ENCODE measurements around the gene AHI1. TPM values are rescaled to one million over a fixed set of nuclear protein-coding genes. Genes with fewer than 3 reads are reported as not detected.
"Not testable (repeated sequence)": the region's sequence is repeated elsewhere in the genome, so short reads cannot be mapped to it uniquely, and the experiment has no call there.

Gene AHI1
- total RNA-seq, 8 experiments from 2014 or later = 22.1 to 345 (median 54.1) TPM

- Histone ChIP-seq H3K27ac (no peak overlapping the region), H3K4me1 (replicated peaks in 1 of 2) (no peaks in the 10 kb centered on the region), H3K4me3 (no peak overlapping the region)
- in situ Hi-C loops (cut with MboI; ENCODE audit: low pct_unique_long_range_greater_than_20kb in 2 of 9, low sequenced_read_pairs in 9 of 9, unreplicated experiment in 9 of 9) = no loop called here
- WGBS, 10 experiments = 72 to 100% (median 95%) methylated on average over 1 to 5 of the region's 5 CpGs
- no peak for ATAC-seq (replicated peaks in 6 of 8)
Measured at GRCh38 chr6:135397172-135397952, 100.2 kb downstream of the AHI1 start.

- no peak for ATAC-seq (replicated peaks in 6 of 8)
- in situ Hi-C loops (cut with MboI; ENCODE audit: low pct_unique_long_range_greater_than_20kb in 2 of 9, low sequenced_read_pairs in 9 of 9, unreplicated experiment in 9 of 9) = no loop called here
- Histone ChIP-seq H3K4me1 (replicated peaks in 1 of 2) (no peaks in the 10 kb centered on the region), H3K27ac (no peak overlapping the region), H3K4me3 (no peak overlapping the region)
Measured at GRCh38 chr6:135395136-135395535, 102.4 kb downstream of the AHI1 start.

- WGBS, 10 experiments = 72 to 100% (median 98%) methylated on average over 1 to 2 of the region's 2 CpGs; no CpG with 5 or more reads in 2 of the 10 experiments
- in situ Hi-C loops (cut with MboI; ENCODE audit: low pct_unique_long_range_greater_than_20kb in 2 of 9, low sequenced_read_pairs in 9 of 9, unreplicated experiment in 9 of 9) = no loop called here
- H3K4me3 ChIP-seq = no peak overlapping the region
- no peak overlapping the region for H3K27ac ChIP-seq
- no peak for ATAC-seq (replicated peaks in 6 of 8)
- no peaks in the 10 kb centered on the region for H3K4me1 ChIP-seq (replicated peaks in 1 of 2)
Measured at GRCh38 chr6:135393289-135393688, 104.3 kb downstream of the AHI1 start.

- Histone ChIP-seq H3K4me1 (replicated peaks in 1 of 2) (no peaks in the 10 kb centered on the region), H3K4me3 (no peak overlapping the region), H3K27ac (no peak overlapping the region)
- ATAC-seq (replicated peaks in 6 of 8) = no peak
- in situ Hi-C loops (cut with MboI; ENCODE audit: low pct_unique_long_range_greater_than_20kb in 2 of 9, low sequenced_read_pairs in 9 of 9, unreplicated experiment in 9 of 9) = no loop called here
- WGBS, 10 experiments = 64 to 100% (median 97%) methylated on average over 1 to 4 of the region's 4 CpGs; no CpG with 5 or more reads in 3 of the 10 experiments
Measured at GRCh38 chr6:135390458-135390857, 107.1 kb downstream of the AHI1 start.

GRCh38 chr6:135385299-135385698 lies 112.2 kb downstream of the AHI1 start:
- Histone ChIP-seq H3K4me3 (no peak overlapping the region), H3K4me1 (replicated peaks in 1 of 2) (no peaks in the 10 kb centered on the region), H3K27ac (no peak overlapping the region)
- in situ Hi-C loops (cut with MboI; ENCODE audit: low pct_unique_long_range_greater_than_20kb in 2 of 9, low sequenced_read_pairs in 9 of 9, unreplicated experiment in 9 of 9) = no loop called here
- no peak for ATAC-seq (replicated peaks in 6 of 8)
- 73 to 100% (median 88%) methylated on average over 2 of the region's 2 CpGs; no CpG with 5 or more reads in 1 of the 10 experiments for WGBS, 10 experiments

GRCh38 chr6:135383766-135384165 lies 113.8 kb downstream of the AHI1 start:
- 71 to 100% (median 87%) methylated on average over 1 to 3 of the region's 3 CpGs for WGBS, 10 experiments
- ATAC-seq (replicated peaks in 6 of 8) = no peak
- H3K4me3 ChIP-seq = no peak overlapping the region
- H3K27ac ChIP-seq = no peak overlapping the region
- in situ Hi-C loops (cut with MboI; ENCODE audit: low pct_unique_long_range_greater_than_20kb in 2 of 9, low sequenced_read_pairs in 9 of 9, unreplicated experiment in 9 of 9) = no loop called here
- H3K4me1 ChIP-seq (replicated peaks in 1 of 2) = no peaks in the 10 kb centered on the region

GRCh38 chr6:135383301-135383700 lies 114.2 kb downstream of the AHI1 start:
- in situ Hi-C loops (cut with MboI; ENCODE audit: low pct_unique_long_range_greater_than_20kb in 2 of 9, low sequenced_read_pairs in 9 of 9, unreplicated experiment in 9 of 9) = no loop called here
- WGBS, 10 experiments = 63 to 100% (median 88%) methylated on average over 1 to 2 of the region's 2 CpGs; no CpG with 5 or more reads in 2 of the 10 experiments
- H3K4me1 ChIP-seq (replicated peaks in 1 of 2) = no peaks in the 10 kb centered on the region
- H3K4me3 ChIP-seq = no peak overlapping the region
- no peak for ATAC-seq (replicated peaks in 6 of 8)
- H3K27ac ChIP-seq = no peak overlapping the region

GRCh38 chr6:135382182-135382628 lies 115.3 kb downstream of the AHI1 start:
- ATAC-seq (replicated peaks in 6 of 8) = peak in 3 of 8 experiments; percentile 32 to 56 (median 36)
- WGBS, 10 experiments = 0 to 50% (median 50%) methylated on average over 1 to 2 of the region's 2 CpGs; no CpG with 5 or more reads in 2 of the 10 experiments
- H3K4me3 ChIP-seq = no peak overlapping the region
- in situ Hi-C loops (cut with MboI; ENCODE audit: low pct_unique_long_range_greater_than_20kb in 2 of 9, low sequenced_read_pairs in 9 of 9, unreplicated experiment in 9 of 9) = no loop called here
- H3K4me1 ChIP-seq (replicated peaks in 1 of 2) = no peaks in the 10 kb centered on the region
- H3K27ac ChIP-seq = no peak overlapping the region

- Histone ChIP-seq H3K27ac (no peak overlapping the region), H3K4me1 (replicated peaks in 1 of 2) (no peaks in the 10 kb centered on the region), H3K4me3 (no peak overlapping the region)
- in situ Hi-C loops (cut with MboI; ENCODE audit: low pct_unique_long_range_greater_than_20kb in 2 of 9, low sequenced_read_pairs in 9 of 9, unreplicated experiment in 9 of 9) = no loop called here
- no peak for ATAC-seq (replicated peaks in 6 of 8)
Measured at GRCh38 chr6:135380793-135381192, 116.7 kb downstream of the AHI1 start.

- Histone ChIP-seq H3K27ac (no peak overlapping the region), H3K4me1 (replicated peaks in 1 of 2) (no peaks in the 10 kb centered on the region), H3K4me3 (no peak overlapping the region)
- in situ Hi-C loops (cut with MboI; ENCODE audit: low pct_unique_long_range_greater_than_20kb in 2 of 9, low sequenced_read_pairs in 9 of 9, unreplicated experiment in 9 of 9) = no loop called here
- no peak for ATAC-seq (replicated peaks in 6 of 8)
Measured at GRCh38 chr6:135379647-135380046, 117.9 kb downstream of the AHI1 start.

- no peaks in the 10 kb centered on the region for H3K4me1 ChIP-seq (replicated peaks in 1 of 2)
- ATAC-seq (replicated peaks in 6 of 8) = no peak
- 40 to 100% (median 94%) methylated on average over 1 to 2 of the region's 2 CpGs; no CpG with 5 or more reads in 1 of the 10 experiments for WGBS, 10 experiments
- no peak overlapping the region for H3K27ac ChIP-seq
- H3K4me3 ChIP-seq = no peak overlapping the region
- in situ Hi-C loops (cut with MboI; ENCODE audit: low pct_unique_long_range_greater_than_20kb in 2 of 9, low sequenced_read_pairs in 9 of 9, unreplicated experiment in 9 of 9) = no loop called here
Measured at GRCh38 chr6:135372758-135373157, 124.8 kb downstream of the AHI1 start.

- H3K4me3 ChIP-seq; ATAC-seq (replicated peaks in 6 of 8); in situ Hi-C loops (cut with MboI; ENCODE audit: low pct_unique_long_range_greater_than_20kb in 2 of 9, low sequenced_read_pairs in 9 of 9, unreplicated experiment in 9 of 9); H3K4me1 ChIP-seq (replicated peaks in 1 of 2); H3K27ac ChIP-seq: not testable (repeated sequence)
- WGBS, 10 experiments = no CpG with 5 or more reads among the region's 39 CpGs
Measured at GRCh38 chr6:135363622-135364021, 133.9 kb downstream of the AHI1 start.

- in situ Hi-C loops (cut with MboI; ENCODE audit: low pct_unique_long_range_greater_than_20kb in 2 of 9, low sequenced_read_pairs in 9 of 9, unreplicated experiment in 9 of 9) = no loop called here
Measured at GRCh38 chr6:135362124-135362523, 135.4 kb downstream of the AHI1 start.

GRCh38 chr6:135360222-135360621 lies 137.3 kb downstream of the AHI1 start:
- ATAC-seq (replicated peaks in 6 of 8) = no peak

More at GRCh38 chr6:135362124-135362523, 135.4 kb downstream of the AHI1 start:
- no peak for ATAC-seq (replicated peaks in 6 of 8)
- no peak overlapping the region for H3K4me3 ChIP-seq
- no peak overlapping the region for H3K27ac ChIP-seq
- no peaks in the 10 kb centered on the region for H3K4me1 ChIP-seq (replicated peaks in 1 of 2)
- WGBS, 10 experiments = 86 to 100% (median 100%) methylated on average over 1 to 4 of the region's 4 CpGs; no CpG with 5 or more reads in 1 of the 10 experiments

More at GRCh38 chr6:135360222-135360621, 137.3 kb downstream of the AHI1 start:
- Histone ChIP-seq H3K4me3 (no peak overlapping the region), H3K27ac (no peak overlapping the region), H3K4me1 (replicated peaks in 1 of 2) (no peaks in the 10 kb centered on the region)
- in situ Hi-C loops (cut with MboI; ENCODE audit: low pct_unique_long_range_greater_than_20kb in 2 of 9, low sequenced_read_pairs in 9 of 9, unreplicated experiment in 9 of 9) = no loop called here
- 88 to 100% (median 100%) methylated on average over 1 to 2 of the region's 2 CpGs; no CpG with 5 or more reads in 2 of the 10 experiments for WGBS, 10 experiments
